ENCODE results near the gene PXK. TPM values are rescaled to one million over a fixed set of nuclear protein-coding genes. Genes with fewer than 3 reads are reported as not detected.

The PXK gene
- total and polyA plus RNA-seq, 4 donors: 6.0 to 15.9 (median 12.6) TPM

DNA sequence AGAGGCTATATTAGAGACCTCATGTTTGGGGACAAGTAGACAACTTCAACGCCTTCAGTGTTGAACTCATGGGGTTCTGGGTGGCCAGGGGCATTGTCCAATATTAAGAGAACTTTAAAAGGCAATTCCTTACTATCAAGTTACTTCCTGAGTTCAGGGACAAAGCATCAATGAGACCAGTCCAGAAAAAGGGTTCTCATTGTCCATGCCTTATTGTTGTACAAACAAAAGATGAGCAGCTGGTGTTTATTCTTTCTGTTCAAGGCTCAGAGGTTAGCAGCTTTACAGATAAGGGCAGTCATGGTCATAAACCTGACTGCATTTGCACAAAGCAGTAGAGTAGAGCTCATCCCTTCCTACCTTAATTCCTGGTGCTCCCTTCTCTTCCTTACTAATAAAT, 119.5 kb downstream of the PXK start:
- no peak for DNase-seq (ENCODE audit: low spot score)
- Histone ChIP-seq H3K9me3 (ENCODE audit: control insufficient read depth in 4 of 4, low read length in 3 of 4) (peaks cover 4 to 9% (median 6%) of the 10 kb centered on the region in 4 donors), H3K4me3 (ENCODE audit: low read depth in 1 of 3, low read length in 3 of 3) (no peak overlapping the region), H3K9ac (ENCODE audit: low read depth in 1 of 2, low read length in 2 of 2) (no peak overlapping the region), H3K27ac (ENCODE audit: low read depth in 1 of 2, low read length in 2 of 2) (no peak overlapping the region), H3K36me3 (ENCODE audit: control insufficient read depth in 4 of 4, insufficient read depth in 3 of 4, low read depth in 1 of 4, low read length in 3 of 4) (no peaks in the 10 kb centered on the region), H3K4me1 (ENCODE audit: control insufficient read depth in 4 of 4, insufficient read depth in 4 of 4, low read length in 3 of 4) (no peaks in the 10 kb centered on the region), H3K27me3 (ENCODE audit: control insufficient read depth in 4 of 4, insufficient read depth in 4 of 4, low read length in 3 of 4) (no peaks in the 10 kb centered on the region)
- 86% methylated on average over 1 of the region's 1 CpG for WGBS
- TF ChIP-seq HNF4A (conservative IDR thresholded peaks at IDR 0.05) (no peak), RXRA (IDR thresholded peaks at IDR 0.05) (no peak), RAD21 (IDR thresholded peaks at IDR 0.05) (no peak), EGR1 (IDR thresholded peaks at IDR 0.05; ENCODE audit: low read depth in 2 of 2) (no peak), TAF1 (conservative IDR thresholded peaks at IDR 0.05) (no peak), YY1 (IDR thresholded peaks at IDR 0.05) (no peak), NR2F2 (IDR thresholded peaks at IDR 0.05) (no peak), FOXA1 (IDR thresholded peaks at IDR 0.05) (no peak), GABPA (IDR thresholded peaks at IDR 0.05 in 1 of 2, conservative IDR thresholded peaks at IDR 0.05 in 1 of 2) (no peak), HNF4G (IDR thresholded peaks at IDR 0.05) (no peak), SP1 (IDR thresholded peaks at IDR 0.05) (no peak), FOXA2 (IDR thresholded peaks at IDR 0.05) (no peak), JUND (IDR thresholded peaks at IDR 0.05) (no peak)
- TF ChIP-seq, protein P1, sequence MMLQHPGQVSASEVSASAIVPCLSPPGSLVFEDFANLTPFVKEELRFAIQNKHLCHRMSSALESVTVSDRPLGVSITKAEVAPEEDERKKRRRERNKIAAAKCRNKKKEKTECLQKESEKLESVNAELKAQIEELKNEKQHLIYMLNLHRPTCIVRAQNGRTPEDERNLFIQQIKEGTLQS (IDR thresholded peaks at IDR 0.05): no peak
- TF ChIP-seq, protein P2, sequence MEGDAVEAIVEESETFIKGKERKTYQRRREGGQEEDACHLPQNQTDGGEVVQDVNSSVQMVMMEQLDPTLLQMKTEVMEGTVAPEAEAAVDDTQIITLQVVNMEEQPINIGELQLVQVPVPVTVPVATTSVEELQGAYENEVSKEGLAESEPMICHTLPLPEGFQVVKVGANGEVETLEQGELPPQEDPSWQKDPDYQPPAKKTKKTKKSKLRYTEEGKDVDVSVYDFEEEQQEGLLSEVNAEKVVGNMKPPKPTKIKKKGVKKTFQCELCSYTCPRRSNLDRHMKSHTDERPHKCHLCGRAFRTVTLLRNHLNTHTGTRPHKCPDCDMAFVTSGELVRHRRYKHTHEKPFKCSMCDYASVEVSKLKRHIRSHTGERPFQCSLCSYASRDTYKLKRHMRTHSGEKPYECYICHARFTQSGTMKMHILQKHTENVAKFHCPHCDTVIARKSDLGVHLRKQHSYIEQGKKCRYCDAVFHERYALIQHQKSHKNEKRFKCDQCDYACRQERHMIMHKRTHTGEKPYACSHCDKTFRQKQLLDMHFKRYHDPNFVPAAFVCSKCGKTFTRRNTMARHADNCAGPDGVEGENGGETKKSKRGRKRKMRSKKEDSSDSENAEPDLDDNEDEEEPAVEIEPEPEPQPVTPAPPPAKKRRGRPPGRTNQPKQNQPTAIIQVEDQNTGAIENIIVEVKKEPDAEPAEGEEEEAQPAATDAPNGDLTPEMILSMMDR (IDR thresholded peaks at IDR 0.05; ENCODE audit: low read depth, low read length, missing input control): no peak
- TF ChIP-seq, protein P3, sequence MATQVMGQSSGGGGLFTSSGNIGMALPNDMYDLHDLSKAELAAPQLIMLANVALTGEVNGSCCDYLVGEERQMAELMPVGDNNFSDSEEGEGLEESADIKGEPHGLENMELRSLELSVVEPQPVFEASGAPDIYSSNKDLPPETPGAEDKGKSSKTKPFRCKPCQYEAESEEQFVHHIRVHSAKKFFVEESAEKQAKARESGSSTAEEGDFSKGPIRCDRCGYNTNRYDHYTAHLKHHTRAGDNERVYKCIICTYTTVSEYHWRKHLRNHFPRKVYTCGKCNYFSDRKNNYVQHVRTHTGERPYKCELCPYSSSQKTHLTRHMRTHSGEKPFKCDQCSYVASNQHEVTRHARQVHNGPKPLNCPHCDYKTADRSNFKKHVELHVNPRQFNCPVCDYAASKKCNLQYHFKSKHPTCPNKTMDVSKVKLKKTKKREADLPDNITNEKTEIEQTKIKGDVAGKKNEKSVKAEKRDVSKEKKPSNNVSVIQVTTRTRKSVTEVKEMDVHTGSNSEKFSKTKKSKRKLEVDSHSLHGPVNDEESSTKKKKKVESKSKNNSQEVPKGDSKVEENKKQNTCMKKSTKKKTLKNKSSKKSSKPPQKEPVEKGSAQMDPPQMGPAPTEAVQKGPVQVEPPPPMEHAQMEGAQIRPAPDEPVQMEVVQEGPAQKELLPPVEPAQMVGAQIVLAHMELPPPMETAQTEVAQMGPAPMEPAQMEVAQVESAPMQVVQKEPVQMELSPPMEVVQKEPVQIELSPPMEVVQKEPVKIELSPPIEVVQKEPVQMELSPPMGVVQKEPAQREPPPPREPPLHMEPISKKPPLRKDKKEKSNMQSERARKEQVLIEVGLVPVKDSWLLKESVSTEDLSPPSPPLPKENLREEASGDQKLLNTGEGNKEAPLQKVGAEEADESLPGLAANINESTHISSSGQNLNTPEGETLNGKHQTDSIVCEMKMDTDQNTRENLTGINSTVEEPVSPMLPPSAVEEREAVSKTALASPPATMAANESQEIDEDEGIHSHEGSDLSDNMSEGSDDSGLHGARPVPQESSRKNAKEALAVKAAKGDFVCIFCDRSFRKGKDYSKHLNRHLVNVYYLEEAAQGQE (IDR thresholded peaks at IDR 0.05): no peak
- TF ChIP-seq, protein P4, sequence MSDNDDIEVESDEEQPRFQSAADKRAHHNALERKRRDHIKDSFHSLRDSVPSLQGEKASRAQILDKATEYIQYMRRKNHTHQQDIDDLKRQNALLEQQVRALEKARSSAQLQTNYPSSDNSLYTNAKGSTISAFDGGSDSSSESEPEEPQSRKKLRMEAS (IDR thresholded peaks at IDR 0.05): no peak
- TF ChIP-seq, protein P5, sequence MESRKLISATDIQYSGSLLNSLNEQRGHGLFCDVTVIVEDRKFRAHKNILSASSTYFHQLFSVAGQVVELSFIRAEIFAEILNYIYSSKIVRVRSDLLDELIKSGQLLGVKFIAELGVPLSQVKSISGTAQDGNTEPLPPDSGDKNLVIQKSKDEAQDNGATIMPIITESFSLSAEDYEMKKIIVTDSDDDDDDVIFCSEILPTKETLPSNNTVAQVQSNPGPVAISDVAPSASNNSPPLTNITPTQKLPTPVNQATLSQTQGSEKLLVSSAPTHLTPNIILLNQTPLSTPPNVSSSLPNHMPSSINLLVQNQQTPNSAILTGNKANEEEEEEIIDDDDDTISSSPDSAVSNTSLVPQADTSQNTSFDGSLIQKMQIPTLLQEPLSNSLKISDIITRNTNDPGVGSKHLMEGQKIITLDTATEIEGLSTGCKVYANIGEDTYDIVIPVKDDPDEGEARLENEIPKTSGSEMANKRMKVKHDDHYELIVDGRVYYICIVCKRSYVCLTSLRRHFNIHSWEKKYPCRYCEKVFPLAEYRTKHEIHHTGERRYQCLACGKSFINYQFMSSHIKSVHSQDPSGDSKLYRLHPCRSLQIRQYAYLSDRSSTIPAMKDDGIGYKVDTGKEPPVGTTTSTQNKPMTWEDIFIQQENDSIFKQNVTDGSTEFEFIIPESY (IDR thresholded peaks at IDR 0.05): no peak
